GM12875 (cell line): ENCODE results near the gene PI3.

Experiments
- H3K4me3 ChIP-seq: one replicate; pipeline ENCODE4 v1.5.1; 2011; ENCODE audit warnings: low read depth, low read length, control low read depth
- CTCF ChIP-seq: IDR thresholded peaks from 2 replicates; pipeline ENCODE4 v1.5.1; 2011; ENCODE audit warnings: low read depth, mild to moderate bottlenecking, control low read depth, inconsistent platforms, low read length, moderate library complexity, borderline replicate concordance; ENCODE audit not compliant: insufficient read depth

PI3 gene

GRCh38 chr20:45212836-45213235, 38.1 kb downstream of the PI3 start:
- TF ChIP-seq CTCF, result no peak
- no peak overlapping the region for H3K4me3 ChIP-seq

- no peak overlapping the region for H3K4me3 ChIP-seq
- TF ChIP-seq CTCF, result no peak
These were observed 43.4 kb downstream of the PI3 start for GRCh38 chr20:45218124-45218523.

- no peak for TF ChIP-seq CTCF
- no peak overlapping the region for H3K4me3 ChIP-seq
These were observed 43.9 kb downstream of the PI3 start for GRCh38 chr20:45218636-45219035.

GRCh38 chr20:45221076-45221475, 46.4 kb downstream of the PI3 start, which contains the start of gene SEMG2:
TSS of gene SEMG2 (plus strand) at chr20:45221373. CDS start at chr20:45221390, 17 bp downstream.
- H3K4me3 ChIP-seq, result no peak within 1 kb of the TSS
- TF ChIP-seq CTCF, result no peak

- no peak overlapping the region for H3K4me3 ChIP-seq
- no peak for TF ChIP-seq CTCF
These were observed 48.4 kb downstream of the PI3 start for GRCh38 chr20:45223136-45223535.
